ENCODE results near the gene KCTD18.

The KCTD18 gene

DNA sequence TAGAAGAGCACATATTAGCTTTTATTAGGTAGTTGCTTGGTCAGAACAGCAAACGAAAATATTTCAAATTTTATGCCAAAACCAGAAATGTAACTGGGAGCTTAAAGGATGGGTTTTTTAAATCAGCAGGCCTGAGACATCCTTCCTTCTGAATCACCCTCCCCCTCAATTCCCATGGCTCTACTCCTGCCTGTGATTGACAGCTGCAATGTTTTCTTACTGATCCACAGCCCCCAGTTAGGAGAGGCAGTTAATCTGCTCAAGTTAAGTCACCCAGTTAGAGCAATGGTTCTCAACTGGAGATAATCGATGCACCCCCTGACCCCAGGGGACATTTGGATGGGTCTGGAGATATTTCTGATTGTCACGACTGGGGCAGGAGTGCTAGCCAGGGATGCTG, 24.9 kb downstream of the KCTD18 start:
- no peak for DNase-seq (ENCODE audit: low read depth)

DNA sequence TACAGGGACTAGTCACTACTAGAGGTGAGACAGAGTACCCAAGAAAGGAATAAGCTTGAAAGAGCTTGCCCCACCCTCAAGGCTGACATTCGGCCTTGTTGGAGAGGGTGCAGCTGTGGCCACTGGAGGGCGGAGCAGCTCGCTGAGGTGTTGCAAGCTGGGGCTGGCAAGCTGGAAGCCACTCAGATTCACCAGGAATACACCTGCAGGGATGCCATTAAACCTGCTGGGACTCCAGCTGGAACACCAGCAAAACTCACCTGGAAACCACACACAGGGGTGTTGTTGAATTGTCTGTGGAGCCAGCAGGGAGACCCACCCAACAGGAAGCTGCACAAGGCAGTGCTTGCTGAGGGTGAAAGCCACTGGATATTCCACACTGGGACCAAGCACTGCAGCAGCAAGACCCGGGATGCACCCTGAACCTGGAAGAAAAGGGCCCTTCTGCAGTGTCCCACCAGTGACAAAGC, 26.1 kb downstream of the KCTD18 start:
- DNase-seq (ENCODE audit: low read depth) = no peak

DNA sequence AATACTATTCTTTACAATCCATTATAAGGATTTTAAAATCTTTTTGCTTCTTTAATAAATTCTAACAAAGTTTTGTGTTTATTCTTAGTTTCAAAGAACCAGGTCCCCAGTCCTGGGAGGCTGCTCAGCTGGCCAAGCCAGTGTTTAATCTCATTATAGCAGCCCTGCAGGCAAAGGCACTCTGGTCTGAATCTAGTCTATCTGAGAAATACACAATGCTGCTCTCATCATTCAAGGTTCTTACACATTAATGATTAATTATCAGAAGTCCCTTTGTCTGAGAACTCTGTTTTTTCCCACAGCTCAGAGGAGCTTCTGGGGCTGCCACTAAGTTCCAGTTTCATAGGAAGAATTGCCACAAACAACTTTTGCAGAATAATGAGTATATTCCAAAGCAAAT, 27.7 kb downstream of the KCTD18 start:
- no peak for DNase-seq (ENCODE audit: low read depth)

DNA sequence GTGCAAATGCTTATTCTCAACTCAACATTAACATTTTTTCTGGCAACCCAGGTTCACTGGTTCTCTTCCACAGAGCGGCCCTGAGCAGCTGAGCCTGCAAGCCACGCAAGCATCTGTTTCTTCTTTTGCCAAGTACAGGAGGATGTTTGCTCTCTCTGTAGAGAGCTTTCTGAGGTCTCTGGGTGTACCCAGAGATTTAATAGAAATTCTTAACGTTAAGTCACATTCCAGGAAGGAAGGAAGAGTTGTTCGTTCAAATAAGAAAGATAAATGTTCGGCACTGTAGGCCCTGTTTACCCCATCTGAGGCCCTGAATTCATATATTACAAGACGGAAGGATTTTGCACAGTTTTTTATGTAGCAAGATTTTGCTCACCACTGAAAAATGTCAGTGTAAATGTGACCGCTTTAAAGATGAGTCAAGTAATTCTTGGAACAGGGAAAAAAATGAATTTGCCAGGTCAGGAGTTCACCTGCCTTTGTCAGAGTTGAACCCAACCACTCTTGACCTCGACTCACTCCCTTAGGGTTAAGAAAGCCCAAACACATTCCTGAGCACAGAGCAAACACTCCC, 30.1 kb downstream of the KCTD18 start:
- DNase-seq (ENCODE audit: low read depth) = no peak

DNA sequence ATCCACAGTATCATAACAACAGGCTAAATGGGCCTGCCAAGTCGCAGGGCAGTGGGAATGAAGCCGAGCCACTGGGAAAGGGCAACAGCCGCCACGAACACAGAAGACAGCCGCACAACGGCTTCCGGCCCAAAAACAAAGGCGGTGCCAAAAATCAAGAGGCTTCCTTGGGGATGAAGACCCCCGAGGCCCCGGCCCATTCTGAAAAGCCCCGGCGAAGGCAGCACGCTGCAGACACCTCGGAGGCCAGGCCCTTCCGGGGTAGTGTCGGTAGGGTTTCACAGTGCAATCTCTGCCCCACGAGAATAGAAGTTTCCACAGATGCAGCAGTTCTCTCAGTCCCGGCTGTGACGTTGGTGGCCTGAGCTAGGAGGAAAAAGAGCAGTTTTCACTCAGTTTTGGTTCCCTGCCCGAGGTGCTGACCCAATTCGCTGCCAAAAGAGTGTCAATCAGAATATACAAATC, 32.2 kb downstream of the KCTD18 start:
- DNase-seq (ENCODE audit: low read depth) = no peak

DNA sequence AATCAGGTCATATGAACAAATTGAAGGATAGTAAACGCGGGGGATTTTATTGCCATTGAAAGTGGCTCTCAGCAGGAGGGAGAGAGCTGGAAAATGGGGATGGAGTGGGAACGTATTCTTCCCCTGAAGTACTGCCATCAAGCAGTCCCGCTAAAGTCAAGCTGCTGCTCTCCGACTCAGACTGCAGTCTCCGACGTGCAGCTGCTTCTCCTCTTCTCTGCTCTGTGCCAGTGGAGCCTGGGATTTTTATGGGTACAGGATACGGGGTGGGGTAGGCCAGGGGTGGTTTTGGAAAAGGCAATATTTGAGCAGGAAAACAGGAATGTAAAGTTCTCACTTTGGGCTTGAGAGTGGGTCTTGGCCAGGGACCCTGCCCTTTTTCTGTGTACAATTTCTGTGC, 33.0 kb downstream of the KCTD18 start:
- DNase-seq (ENCODE audit: low read depth) = no peak

DNA sequence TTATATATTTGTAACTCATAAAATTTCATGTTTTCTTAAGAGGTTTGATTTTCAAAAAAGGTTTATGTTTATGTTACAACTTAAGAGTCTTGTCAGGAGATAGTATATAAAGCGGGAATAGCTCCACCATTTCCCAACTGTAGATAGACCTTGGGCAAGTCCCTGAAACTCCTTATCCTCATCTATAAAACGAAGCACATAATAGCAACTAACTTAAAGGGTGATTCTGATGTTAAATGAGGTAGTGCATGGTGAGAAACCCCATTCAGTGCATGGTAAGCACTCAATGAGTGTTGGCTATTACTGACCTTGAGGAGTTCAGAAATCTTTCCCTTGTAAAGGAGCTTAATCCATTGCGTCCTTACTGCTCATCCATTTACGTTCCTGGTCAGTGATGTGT, 34.1 kb downstream of the KCTD18 start:
- no peak for DNase-seq (ENCODE audit: low read depth)

DNA sequence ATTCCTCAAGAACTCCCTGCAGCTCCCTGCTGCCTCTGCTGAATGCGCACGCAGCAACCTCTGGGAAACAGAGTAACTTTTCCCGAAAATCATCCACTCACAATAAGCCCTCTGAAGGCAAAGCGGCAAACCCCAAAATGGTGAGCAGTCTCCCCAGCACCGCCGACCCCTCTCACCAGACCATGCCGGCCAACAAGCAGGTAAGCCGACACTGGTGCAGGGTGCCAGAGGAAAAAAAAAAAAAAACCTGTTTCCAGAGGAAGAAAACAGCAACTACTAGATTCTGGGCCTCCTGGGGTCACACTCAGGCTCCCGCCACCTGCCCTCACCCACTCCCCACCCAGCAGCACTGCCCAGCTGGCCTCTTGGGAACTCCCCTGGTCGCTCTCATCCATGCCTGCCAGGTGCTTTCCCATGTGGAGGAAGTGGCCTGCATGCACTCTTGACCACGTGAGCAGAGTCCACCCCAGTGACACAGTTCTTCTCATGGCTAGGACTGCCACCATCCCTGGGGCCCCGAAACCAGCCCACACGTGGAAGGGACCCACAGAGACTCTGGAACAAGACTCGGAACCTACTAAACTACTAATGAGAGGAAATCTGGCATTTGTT, 36.9 kb downstream of the KCTD18 start:
- DNase-seq (ENCODE audit: low read depth) = no peak

DNA sequence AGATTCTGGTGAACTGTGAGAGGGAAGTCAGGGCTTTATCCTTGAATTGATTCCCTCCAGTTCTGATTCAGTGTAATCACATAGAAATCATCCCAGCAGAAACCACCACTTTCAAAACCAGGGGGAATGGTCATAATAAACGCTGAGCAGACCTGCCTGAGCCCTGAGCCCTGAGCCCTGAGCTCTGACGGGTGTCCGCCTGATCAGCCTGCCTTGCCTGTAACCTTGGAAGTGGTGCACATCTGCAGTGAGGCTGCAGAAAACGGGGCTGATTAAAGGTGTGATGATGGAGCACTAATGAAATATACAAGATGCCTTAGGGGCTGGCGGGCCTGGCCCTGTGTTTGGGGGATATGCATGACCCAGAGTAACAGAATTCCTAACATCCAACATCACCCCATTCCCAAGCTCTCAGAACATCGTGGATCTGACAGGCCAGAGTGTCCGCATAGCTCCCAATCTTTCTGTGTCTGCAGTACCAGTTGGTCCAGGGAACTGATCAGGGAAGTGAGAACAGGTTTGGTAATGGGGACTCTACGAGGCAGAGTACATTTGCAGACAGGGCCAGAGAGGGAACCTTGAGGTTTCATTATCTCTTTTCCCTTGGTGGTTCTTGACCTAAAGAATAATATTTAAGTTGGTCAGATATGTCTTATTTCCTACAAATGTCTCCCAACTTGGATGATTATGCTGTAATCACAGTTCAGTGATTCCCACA, 37.8 kb downstream of the KCTD18 start:
- DNase-seq (ENCODE audit: low read depth) = no peak

DNA sequence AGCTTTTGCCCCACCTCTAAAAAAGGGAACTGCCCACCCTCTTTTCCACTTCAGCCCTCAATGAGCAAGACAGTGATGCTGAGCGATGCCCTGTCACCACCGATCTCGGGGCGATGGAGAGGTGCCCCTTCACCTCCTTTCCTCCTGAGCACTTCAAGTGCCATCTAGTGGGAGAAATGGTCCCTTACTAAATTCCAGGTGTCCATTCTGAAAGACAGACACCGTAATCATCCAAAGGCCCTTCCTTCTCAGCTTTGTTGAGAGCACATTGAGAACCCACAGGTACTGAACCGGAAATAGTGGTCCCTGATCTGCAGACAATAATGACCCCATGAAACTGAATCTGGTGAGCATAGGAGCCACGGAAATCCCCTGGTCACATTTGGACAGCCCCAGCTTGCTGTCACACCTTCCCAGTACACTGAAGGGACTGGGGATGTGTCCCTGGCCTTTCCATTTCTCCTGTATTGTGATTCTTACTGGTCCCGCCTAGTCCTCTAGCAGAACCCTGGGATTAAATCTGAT, 38.5 kb downstream of the KCTD18 start:
- peak; percentile 18 for DNase-seq (ENCODE audit: low read depth)

DNA sequence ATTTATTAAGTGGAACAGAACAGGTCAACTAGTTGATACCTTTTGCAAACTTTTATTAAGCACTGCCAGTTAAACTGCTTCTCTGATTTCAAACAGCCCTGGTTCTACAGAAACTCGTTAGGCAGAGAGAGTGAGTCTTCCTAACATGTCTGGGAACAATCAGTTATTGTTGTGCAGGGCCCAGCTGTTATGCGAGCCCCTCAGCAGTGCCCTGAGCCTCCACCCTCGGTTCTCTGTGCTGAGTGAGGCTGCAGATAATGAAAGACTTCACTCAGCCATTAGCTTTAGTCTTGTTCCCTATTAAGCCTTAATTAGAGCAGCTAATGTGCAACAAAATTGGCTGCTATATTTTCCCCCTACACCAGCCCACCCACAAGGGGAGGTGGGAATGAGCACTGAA, 39.6 kb downstream of the KCTD18 start:
- no peak for DNase-seq (ENCODE audit: low read depth)

DNA sequence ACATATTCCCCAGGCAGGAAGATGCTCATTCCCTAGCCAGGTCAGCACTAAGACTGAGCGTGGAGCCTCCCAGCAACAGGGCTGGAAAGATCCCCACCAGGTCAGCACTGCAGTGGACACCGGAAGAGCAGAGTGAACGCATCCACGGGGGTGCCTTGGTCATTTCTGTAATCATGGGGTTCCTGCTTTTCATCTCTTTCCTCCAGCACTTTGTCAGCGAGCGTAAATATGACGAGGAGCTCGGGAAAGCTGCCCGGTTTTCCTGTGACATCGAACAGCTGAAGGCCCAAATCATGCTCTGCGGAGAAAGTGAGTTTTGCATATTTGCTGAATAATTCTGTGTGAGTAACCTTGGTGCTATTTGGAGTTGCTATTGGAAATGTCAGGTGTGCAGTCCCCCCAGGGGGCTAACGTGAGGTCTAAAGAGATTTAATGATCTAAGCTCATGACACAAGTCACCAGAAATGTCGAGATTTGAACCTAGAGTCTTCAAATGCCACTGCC, 40.1 kb downstream of the KCTD18 start:
- no peak for DNase-seq (ENCODE audit: low read depth)

DNA sequence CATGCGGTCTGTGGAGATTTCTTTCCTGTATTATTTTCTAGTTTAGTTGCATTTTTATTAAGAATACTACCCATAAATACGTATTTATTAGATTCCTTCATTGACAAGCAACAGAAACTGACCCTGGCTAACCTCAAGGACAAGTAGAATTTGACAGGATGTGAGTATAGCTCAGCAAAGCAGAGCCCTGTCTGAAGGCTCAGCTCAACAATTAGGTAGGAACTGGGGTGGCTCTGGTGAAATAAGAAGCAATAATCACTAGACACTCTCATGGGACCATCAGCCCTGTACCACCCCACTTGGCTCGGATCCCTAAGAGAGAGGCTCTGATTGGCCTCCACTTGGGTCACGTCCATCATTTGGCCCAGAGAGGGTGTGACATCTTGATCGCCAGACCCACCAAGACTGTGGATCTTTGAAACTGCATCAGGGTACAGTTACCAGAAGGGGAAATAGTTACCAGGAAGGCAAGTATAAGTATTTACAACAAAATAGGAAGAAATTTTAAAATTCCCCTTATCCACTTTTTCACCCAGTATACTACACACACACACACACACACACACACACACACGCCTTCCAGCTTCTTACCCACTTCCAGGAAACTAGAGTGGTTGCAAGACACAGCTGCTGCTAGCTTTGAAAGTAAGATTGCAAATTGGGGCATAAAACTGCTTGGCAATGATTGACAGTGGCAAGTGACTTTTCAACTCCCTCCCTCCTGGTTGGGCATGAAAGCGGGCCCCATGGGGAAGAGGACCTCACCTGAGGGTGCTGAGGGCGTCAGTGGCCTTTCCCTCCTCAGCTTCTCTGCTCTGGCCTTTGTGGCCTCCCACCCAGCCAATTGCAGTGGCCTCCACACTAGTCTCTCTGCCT, 41.8 kb downstream of the KCTD18 start:
- no peak for DNase-seq (ENCODE audit: low read depth)

DNA sequence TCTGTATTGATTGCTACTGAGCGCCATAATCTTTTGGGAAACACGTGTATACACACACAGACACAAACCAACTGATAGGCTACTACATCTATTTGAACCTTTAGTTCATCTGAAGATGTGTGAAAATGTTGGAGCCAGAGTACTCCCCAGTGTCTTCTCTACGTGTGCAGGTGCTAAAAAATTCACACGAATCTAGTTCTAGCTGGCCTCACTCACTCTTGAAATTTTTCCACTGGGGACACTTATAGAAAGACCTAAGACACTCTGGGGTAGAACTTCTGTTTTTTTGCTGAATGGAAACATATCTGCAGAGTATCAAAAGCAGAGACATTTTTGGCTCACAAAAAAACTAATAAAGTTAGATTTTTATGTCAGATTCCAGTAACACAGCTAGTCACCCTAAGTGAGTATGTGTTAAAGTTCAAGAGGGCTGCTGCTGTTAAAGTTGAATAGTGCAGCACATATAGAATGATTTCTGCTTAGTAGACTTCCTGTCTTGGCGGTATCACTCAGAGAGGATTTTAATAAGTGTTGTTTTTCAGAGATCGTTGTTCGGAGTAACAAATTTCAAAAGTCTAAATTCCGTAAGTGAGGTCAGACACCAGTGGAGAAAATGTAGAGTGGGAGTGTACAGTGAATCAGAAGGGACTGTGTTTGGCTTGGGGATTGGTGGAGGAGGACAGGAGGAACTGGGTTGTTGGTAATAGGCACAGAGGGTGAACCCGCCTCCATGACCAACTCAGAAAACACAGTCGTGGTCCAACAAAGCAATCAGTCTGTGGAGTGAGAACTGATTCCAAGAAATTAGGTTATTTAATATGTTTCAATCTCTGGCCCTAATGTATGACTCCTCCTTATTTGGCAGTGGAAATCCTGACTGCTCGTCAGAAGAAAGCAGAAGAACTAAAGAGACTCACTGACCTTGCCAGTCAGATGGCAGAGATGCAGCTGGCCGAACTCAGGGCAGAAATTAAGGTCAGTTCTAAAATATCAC, 43.1 kb downstream of the KCTD18 start:
- peak; percentile 7 for DNase-seq (ENCODE audit: low read depth)

DNA sequence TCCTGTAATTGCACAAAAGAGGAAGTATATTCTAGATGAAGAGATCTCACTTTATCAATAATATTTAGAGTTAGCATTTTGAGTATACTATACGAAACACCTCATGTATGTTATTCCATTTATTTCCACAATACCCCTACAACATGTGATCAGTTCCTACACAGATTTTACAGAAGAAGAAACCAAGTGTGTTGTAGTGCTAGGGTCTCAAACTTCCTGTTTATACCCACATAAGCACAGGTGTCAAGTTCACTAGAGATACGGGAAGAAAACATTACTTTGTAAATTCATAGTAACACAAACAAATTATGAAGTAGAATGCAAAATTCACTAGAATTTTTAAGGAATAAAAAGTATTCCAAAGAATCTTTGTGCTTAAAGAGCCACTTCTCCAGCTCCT, 46.4 kb downstream of the KCTD18 start:
- no peak for DNase-seq (ENCODE audit: low read depth)

DNA sequence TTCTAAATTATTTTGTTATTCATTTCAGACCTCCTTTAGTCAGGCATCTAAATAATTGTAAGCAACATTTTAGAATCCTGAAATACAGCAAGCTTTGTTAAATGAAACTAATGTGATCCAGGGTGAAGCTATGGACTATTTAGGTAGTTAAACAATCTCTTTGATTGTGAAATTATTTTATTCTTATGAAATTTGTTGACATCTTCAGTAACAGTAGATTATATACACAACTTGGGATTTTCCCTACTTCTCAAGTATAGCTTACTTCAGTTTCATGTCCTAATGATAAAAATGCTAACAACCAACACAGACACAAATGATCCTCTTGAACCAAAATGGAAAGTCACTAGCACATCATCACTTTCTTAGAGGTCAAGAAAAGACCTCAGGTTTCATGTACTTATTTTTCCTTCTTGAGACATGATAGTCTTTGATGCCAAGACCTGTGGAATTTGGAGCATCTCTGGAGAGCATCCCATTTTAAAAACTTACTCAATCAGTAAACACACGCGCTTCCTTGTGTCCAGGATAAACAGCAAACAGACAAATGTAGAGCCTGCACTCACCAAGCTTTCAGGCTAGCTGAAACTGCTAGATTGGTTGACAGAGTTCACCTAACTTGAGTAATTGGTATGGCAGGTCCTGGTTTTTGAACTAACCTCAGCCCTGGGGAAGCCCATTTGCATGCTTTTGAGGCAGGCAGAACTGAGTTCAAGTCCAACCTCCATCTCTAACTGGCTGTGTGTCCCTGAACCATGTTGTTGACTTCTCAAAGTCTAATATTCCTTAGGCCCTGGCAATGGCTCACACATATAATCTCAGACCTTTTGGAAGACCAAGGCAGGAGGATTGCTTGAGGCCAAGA, 47.8 kb downstream of the KCTD18 start:
- no peak for DNase-seq (ENCODE audit: low read depth)

DNA sequence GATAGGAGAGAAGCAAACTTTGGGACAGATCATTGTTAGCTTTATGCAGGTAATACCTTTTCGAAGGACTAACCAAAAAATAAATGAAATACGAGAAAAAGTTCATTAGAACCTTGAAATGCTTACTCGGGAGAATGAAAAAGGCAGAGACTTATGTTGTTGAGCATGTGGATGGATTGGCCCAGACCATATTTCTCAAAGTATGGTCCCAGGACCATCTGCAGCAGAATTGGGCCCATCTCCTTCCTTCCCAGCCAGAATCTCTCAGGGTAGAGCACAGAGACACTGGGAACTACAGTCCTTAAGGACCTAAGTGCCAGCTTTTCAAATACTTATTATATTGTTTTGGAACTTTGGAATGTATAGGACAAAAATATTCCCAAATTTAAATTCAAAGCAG, 50.8 kb downstream of the KCTD18 start:
- no peak for DNase-seq (ENCODE audit: low read depth)

DNA sequence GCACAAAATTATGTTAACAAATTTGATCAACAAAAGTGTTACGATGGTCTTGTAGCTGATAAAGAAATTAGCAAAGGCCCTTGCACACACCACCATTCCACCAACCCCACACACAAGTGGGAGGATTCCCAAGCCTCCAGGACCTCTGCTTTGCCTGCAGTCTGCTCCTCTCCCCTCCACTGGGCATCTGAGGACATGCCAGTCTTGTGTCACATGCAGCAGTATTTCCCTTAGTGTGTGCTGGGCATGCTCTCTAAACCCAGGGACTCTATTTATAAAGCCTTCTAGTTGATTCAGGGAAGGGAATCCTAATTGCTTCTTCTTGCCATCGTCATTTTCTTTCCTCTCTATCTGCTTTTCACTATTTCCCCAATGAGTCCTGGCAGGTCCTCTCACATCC, 53.3 kb downstream of the KCTD18 start:
- no peak for DNase-seq (ENCODE audit: low read depth)

DNA sequence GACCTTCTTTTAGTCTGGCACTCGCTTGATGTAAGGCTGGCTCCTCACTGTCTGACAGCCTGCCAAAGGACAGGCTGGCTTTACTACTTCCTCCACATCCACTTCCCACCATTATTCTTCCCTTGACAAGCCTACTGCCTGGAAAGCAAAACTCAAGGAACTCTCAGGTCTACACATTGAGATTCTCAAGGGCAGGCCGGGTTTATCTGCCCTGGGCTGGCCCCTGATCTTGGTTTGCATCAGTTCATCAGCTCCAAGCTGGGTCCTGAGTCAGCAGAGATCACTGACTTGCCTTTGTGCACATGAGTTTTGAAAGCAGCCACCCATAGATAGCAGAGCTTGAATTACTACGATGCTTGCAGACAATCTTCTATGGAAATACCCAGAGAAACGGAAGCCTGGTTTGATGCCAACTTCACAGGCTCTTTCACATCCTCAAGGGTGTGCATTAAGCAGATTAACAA, 53.9 kb downstream of the KCTD18 start:
- DNase-seq (ENCODE audit: low read depth) = no peak

All from T follicular helper cell (primary cell).